Stimulated activated CD4-positive, alpha-beta T cell treated with anti-CD3 and anti-CD28 coated beads, Interleukin-1b, Interleukin-23, amount 100 ng/mL, for 24 hours (primary cell): Measurements from ENCODE around the gene SHISA6.

Experiments
- DNase-seq, 4 experiments: peaks; one replicate each; pipeline ENCODE4 v3.0.0-alpha.2; 2020; ENCODE audit warnings: low read depth in 4 of 4, low spot score in 1 of 4

SHISA6 gene

GRCh38 chr17:11514981-11515680 lies 274.1 kb downstream of the SHISA6 start:
- DNase-seq = no peak

- DNase-seq = no peak
These were observed 274.9 kb downstream of the SHISA6 start for GRCh38 chr17:11515901-11516300.

- no peak for DNase-seq
These were observed 294.2 kb downstream of the SHISA6 start for GRCh38 chr17:11535231-11535630.

- no peak for DNase-seq
These were observed 297.4 kb downstream of the SHISA6 start for GRCh38 chr17:11538366-11538765.

GRCh38 chr17:11539637-11540036 lies 298.6 kb downstream of the SHISA6 start:
- DNase-seq = no peak

GRCh38 chr17:11545002-11545401 lies 304.0 kb downstream of the SHISA6 start:
- no peak for DNase-seq

GRCh38 chr17:11545696-11546095 lies 304.7 kb downstream of the SHISA6 start:
- no peak for DNase-seq

- DNase-seq = no peak
These were observed 306.8 kb downstream of the SHISA6 start for GRCh38 chr17:11547853-11548252.

GRCh38 chr17:11548398-11548797 lies 307.4 kb downstream of the SHISA6 start:
- DNase-seq = no peak

GRCh38 chr17:11550431-11550830 lies 309.4 kb downstream of the SHISA6 start:
- DNase-seq = no peak

GRCh38 chr17:11551442-11551841 lies 310.4 kb downstream of the SHISA6 start:
- DNase-seq = no peak

- DNase-seq = no peak
These were observed 312.1 kb downstream of the SHISA6 start for GRCh38 chr17:11553135-11553534.

- DNase-seq = no peak
These were observed 313.0 kb downstream of the SHISA6 start for GRCh38 chr17:11554042-11554441.

- no peak for DNase-seq
These were observed 313.5 kb downstream of the SHISA6 start for GRCh38 chr17:11554542-11554941.

GRCh38 chr17:11555530-11555929 lies 314.5 kb downstream of the SHISA6 start:
- DNase-seq = no peak

- no peak for DNase-seq
These were observed 316.9 kb downstream of the SHISA6 start for GRCh38 chr17:11557727-11558452.

- no peak for DNase-seq
These were observed 317.7 kb downstream of the SHISA6 start for GRCh38 chr17:11558681-11559234.

- DNase-seq = no peak
These were observed 318.6 kb downstream of the SHISA6 start for GRCh38 chr17:11559601-11560000.

- no peak for DNase-seq
These were observed 320.3 kb downstream of the SHISA6 start for GRCh38 chr17:11561281-11561680.

- no peak for DNase-seq
These were observed 320.7 kb downstream of the SHISA6 start for GRCh38 chr17:11561702-11562101.

- DNase-seq = no peak
These were observed 323.8 kb downstream of the SHISA6 start for GRCh38 chr17:11564589-11565380.

- no peak for DNase-seq
These were observed 324.6 kb downstream of the SHISA6 start for GRCh38 chr17:11565591-11565990.
